Nasal cavity respiratory epithelium epithelial cell of viscerocranial mucosa (primary cell): ENCODE data around the gene OR2T29. TPM values are rescaled to one million over a fixed set of nuclear protein-coding genes. Genes with fewer than 3 reads are reported as not detected.

Experiments used
- total RNA-seq: library from RNA; depleted of rRNA; stranded (reverse); fragments of >200 nt; gene quantifications from 2 replicates; pipeline ENCODE4 v1.2.3, GENCODE V29; 2014

The OR2T29 gene, protein sequence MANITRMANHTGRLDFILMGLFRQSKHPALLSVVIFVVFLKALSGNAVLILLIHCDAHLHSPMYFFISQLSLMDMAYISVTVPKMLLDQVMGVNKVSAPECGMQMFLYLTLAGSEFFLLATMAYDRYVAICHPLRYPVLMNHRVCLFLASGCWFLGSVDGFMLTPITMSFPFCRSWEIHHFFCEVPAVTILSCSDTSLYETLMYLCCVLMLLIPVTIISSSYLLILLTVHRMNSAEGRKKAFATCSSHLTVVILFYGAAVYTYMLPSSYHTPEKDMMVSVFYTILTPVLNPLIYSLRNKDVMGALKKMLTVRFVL
- total RNA-seq, result not detected in 2 replicates

GRCh38 chr1:248562672-248563071 lies at the start of gene OR2T29:
OR2T29 (minus strand) TSS chr1:248562772; CDS start chr1:248559491, 3,281 bp downstream.

DNA sequence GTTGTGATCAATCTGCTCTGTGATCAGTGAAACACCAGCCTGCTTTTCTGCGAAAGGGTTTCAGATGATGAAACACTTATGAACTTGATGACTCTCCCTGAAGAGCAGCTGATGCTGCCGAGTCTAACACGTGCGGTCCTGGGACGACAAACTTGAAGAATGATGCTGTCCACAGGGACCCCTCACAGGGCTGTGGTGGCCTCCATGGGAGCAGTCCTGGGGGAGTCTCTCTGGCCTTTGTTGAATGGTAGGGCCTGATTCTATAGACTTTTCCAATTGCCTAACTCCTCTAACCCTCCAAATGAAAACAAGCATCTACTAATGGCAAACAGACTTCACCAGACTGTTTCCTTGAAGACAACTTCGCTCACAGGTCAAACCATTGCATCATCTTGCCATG lies 35.0 kb upstream of the OR2T29 start, which contains the start of gene OR2T10:
OR2T10 (minus strand) TSS at position 112 of the 400 bp plus-strand sequence. CDS start 3,932 bp downstream, outside the sequence.

DNA sequence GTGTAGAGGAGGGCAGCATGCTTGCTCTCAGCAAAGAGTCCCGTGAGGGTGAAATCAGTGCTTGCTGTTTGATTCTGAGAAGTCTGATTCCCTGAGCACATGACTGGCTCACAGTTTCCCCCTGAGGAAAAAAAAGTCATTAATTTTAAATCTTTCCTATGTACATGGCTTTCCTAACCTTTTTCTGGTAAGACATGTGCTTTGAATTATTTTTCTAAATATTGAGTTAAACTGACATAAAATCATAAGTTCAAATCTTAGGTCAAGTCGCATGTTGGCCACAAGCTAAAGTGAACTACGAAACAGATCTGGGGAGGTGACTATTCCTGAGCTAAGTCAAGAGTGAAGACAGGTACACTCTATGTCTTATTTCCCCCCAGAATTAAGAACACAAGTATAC lies 12.1 kb upstream of the OR2T29 start, which contains the start of gene OR2T34:
OR2T34 (minus strand) TSS at position 101 of the 400 bp plus-strand sequence; CDS start at position 101, 0 bp downstream.

DNA sequence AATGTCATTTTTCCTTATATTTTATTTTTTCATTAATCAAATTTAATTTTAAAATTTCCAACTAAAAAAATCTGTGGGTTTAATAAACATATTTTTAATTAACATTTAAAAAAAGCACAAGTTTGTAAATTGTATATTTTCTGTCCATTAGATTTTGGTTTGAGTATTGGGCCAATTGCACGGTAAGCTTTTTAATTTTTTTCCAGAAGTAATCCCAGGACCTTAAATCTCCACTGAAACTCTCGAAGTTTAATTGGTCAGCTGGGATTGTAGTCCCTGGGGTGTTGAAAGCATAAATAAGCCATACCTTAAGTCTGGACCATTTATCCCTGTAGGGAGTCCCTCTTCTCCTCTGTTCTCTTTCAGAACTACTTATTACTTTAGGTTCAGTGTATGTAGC lies 54.8 kb downstream of the OR2T29 start, which contains the start of gene OR2G6:
OR2G6 (plus strand) TSS at position 301 of the 400 bp plus-strand sequence. CDS start 13,574 bp downstream, outside the sequence.

Other genes starting within 250 kb of the OR2T29 start
- gene OR2M7, start 238.2 kb downstream of the OR2T29 start, total RNA-seq, result not detected in 2 replicates
- gene OR14C36, start 214.0 kb downstream of the OR2T29 start, total RNA-seq, result not detected in 2 replicates
- not detected in 2 replicates for gene OR2T4, start 201.1 kb downstream of the OR2T29 start, total RNA-seq
- gene OR2T6, start 187.0 kb downstream of the OR2T29 start, total RNA-seq, result not detected in 2 replicates
- gene OR2T1, start 159.7 kb downstream of the OR2T29 start, total RNA-seq, result not detected in 2 replicates
- gene OR2T2, start 117.1 kb downstream of the OR2T29 start, total RNA-seq, result not detected in 2 replicates
- not detected in 2 replicates for gene OR2T3, start 89.4 kb downstream of the OR2T29 start, total RNA-seq
- gene OR2T5, start 74.2 kb downstream of the OR2T29 start, total RNA-seq, result not detected in 2 replicates
- not detected in 2 replicates for gene OR2G6, start 54.7 kb downstream of the OR2T29 start, total RNA-seq
- not detected in 2 replicates for gene OR2T34, start 12.0 kb upstream of the OR2T29 start, total RNA-seq
- not detected in 2 replicates for gene OR2T10, start 34.9 kb upstream of the OR2T29 start, total RNA-seq
- not detected in 2 replicates for gene OR2T11, start 72.3 kb upstream of the OR2T29 start, total RNA-seq
- not detected in 2 replicates for gene OR2T35, start 82.5 kb upstream of the OR2T29 start, total RNA-seq
- not detected in 2 replicates for gene OR2T27, start 92.8 kb upstream of the OR2T29 start, total RNA-seq
- gene OR14I1, start 140.0 kb upstream of the OR2T29 start, total RNA-seq, result not detected in 2 replicates
- gene LYPD8, start 193.0 kb upstream of the OR2T29 start, total RNA-seq, result not detected in 2 replicates